A549 (cell line): Measurements from ENCODE around the gene SDF4. TPM values are rescaled to one million over a fixed set of nuclear protein-coding genes. Genes with fewer than 3 reads are reported as not detected.

Experiments used
- ATAC-seq, 2 experiments: fragments of 200-7000 bp in 1 of 2; fragments of >200 bp in 1 of 2; cut with Nextera tagmentation in 1 of 2; cut with Tn5 transposase in 1 of 2; 3 replicates each; pipeline versions ENCODE4 v1.8.0 to v1.9.1; 2018 to 2020; ENCODE audit warnings: mild to moderate bottlenecking in 1 of 2, moderate library complexity in 1 of 2
- CTCF ChIA-PET: fragments of 300-600 bp; sonication (Branson Sonifier 250); formaldehyde crosslinking; extraction: SDS; loops from one replicate; lab custom pipeline; 2021; ENCODE audit warnings: antibody characterized with exemption, inconsistent platforms; lab: Yijun Ruan, JAX
- POLR2A ChIA-PET: fragments of 350-600 bp; formaldehyde crosslinking; extraction: SDS; loops from one replicate; lab custom pipeline; 2021; ENCODE audit warnings: antibody characterized with exemption, inconsistent platforms; lab: Yijun Ruan, JAX
- DNase-seq, 2 experiments: peaks; one replicate each; pipeline versions ENCODE4 v3.0.0 to v3.0.0-alpha.2; 2011 to 2016; ENCODE audit warnings: low read depth in 1 of 2, low spot score in 1 of 2
- FAIRE-seq: peaks from 2 replicates; lab custom pipeline; 2011; peaks lifted over from hg19 to GRCh38; lab: Jason Lieb, UNC
- H3K27ac ChIP-seq, 2 experiments: fragments of >200 bp; sonication (Bioruptor Twin); formaldehyde crosslinking; 3 replicates each; pipeline ENCODE4 v1.5.1; 2016 to 2017
- H3K4me1 ChIP-seq: fragments of >200 bp; sonication (Bioruptor Twin); formaldehyde crosslinking; 3 replicates; pipeline ENCODE4 v1.6.1; 2016
- H3K4me2 ChIP-seq: fragments of >200 bp; sonication (Bioruptor Twin); formaldehyde crosslinking; 3 replicates; pipeline ENCODE4 v1.6.1; 2016
- H3K4me3 ChIP-seq: fragments of >200 bp; sonication (Bioruptor Twin); formaldehyde crosslinking; 3 replicates; pipeline ENCODE4 v1.5.1; 2016
- H3K9me3 ChIP-seq: fragments of >200 bp; sonication (Bioruptor Twin); formaldehyde crosslinking; 3 replicates; pipeline ENCODE4 v1.6.1; 2016
- CBX2 ChIP-seq: fragments of 200-600 bp; sonication (generic); IDR thresholded peaks from 2 replicates; pipeline ENCODE4 v1.6.1; 2016; ENCODE audit warnings: low read depth, mild to moderate bottlenecking, borderline replicate concordance
- CHD2 ChIP-seq: fragments of 150-350 bp; IDR thresholded peaks from 2 replicates; pipeline ENCODE4 v1.6.1; 2014; ENCODE audit warnings: low read length; ENCODE audit not compliant: partially characterized antibody
- CHD4 ChIP-seq: fragments of 200-600 bp; sonication (generic); IDR thresholded peaks from 2 replicates; pipeline ENCODE4 v1.6.1; 2016; ENCODE audit warnings: antibody characterized with exemption, mild to moderate bottlenecking, borderline replicate concordance
- EHF ChIP-seq: fragments of 250-450 bp; sonication (Bioruptor Pico); IDR thresholded peaks from 2 replicates; pipeline ENCODE4 v1.5.0; 2020; ENCODE audit warnings: mild to moderate bottlenecking
- EHMT2 ChIP-seq: fragments of 200-600 bp; sonication (generic); IDR thresholded peaks from 2 replicates; pipeline ENCODE4 v1.6.1; 2016; ENCODE audit warnings: antibody characterized with exemption, low read depth, mild to moderate bottlenecking, moderate library complexity
- FOSL2 ChIP-seq, 2 experiments: fragments of 450-650 bp in 1 of 2; fragments of >200 bp in 1 of 2; sonication (Bioruptor Twin) in 1 of 2; formaldehyde crosslinking; IDR thresholded peaks; 2 replicates each; pipeline versions ENCODE4 v1.5.0 to v1.6.1; 2016 to 2020; ENCODE audit warnings: mild to moderate bottlenecking in 1 of 2, moderate library complexity in 1 of 2
- GATA3 ChIP-seq: IDR thresholded peaks from 2 replicates; pipeline ENCODE4 v1.6.1; 2012; ENCODE audit warnings: borderline replicate concordance
- HDAC2 ChIP-seq: fragments of 200-600 bp; sonication (generic); IDR thresholded peaks from 2 replicates; pipeline ENCODE4 v1.6.1; 2016
- HMGXB4 ChIP-seq: fragments of 250-450 bp; sonication (Bioruptor Pico); IDR thresholded peaks from 2 replicates; pipeline ENCODE4 v1.5.0; 2021; ENCODE audit warnings: mild to moderate bottlenecking, moderate library complexity, borderline replicate concordance
- JUNB ChIP-seq: fragments of >200 bp; sonication (Bioruptor Twin); formaldehyde crosslinking; IDR thresholded peaks from 2 replicates; pipeline ENCODE4 v1.6.1; 2016
- MAFK ChIP-seq: fragments of 450-650 bp; IDR thresholded peaks from 2 replicates; pipeline ENCODE4 v1.6.1; 2014; ENCODE audit not compliant: partially characterized antibody
- MAZ ChIP-seq: fragments of 150-350 bp; IDR thresholded peaks from 2 replicates; pipeline ENCODE4 v1.6.1; 2014; ENCODE audit warnings: antibody characterized with exemption, low read depth, low read length, borderline replicate concordance
- NFE2L2 ChIP-seq: fragments of 150-350 bp; conservative IDR thresholded peaks from 2 replicates; pipeline ENCODE4 v1.6.1; 2014; ENCODE audit warnings: low read length
- RAD21 ChIP-seq, 2 experiments: fragments of >200 bp in 1 of 2; sonication (Bioruptor Twin) in 1 of 2; formaldehyde crosslinking in 1 of 2; IDR thresholded peaks in 1 of 2; conservative IDR thresholded peaks in 1 of 2; 2 replicates in 1 of 2; 3 replicates in 1 of 2; pipeline ENCODE4 v1.6.1; 2012 to 2018; ENCODE audit warnings: inconsistent platforms in 1 of 2
- RARB ChIP-seq: fragments of 250-450 bp; sonication (Bioruptor Pico); IDR thresholded peaks from 2 replicates; pipeline ENCODE4 v1.8.0; 2021; ENCODE audit warnings: mild to moderate bottlenecking, moderate library complexity
- RCOR1 ChIP-seq: fragments of 150-350 bp; IDR thresholded peaks from 2 replicates; pipeline ENCODE4 v1.6.1; 2014; ENCODE audit warnings: antibody characterized with exemption, low read length, low read depth
- RFX5 ChIP-seq: fragments of 450-650 bp; IDR thresholded peaks from 2 replicates; pipeline ENCODE4 v1.7.1; 2014; ENCODE audit warnings: antibody characterized with exemption, mild to moderate bottlenecking, moderate library complexity
- RNF2 ChIP-seq: fragments of 200-600 bp; sonication (generic); IDR thresholded peaks from 2 replicates; pipeline ENCODE4 v1.6.1; 2016; ENCODE audit warnings: low read depth, mild to moderate bottlenecking, antibody characterized with exemption, moderate library complexity, borderline replicate concordance
- SMC3 ChIP-seq: fragments of >200 bp; sonication (Bioruptor Twin); formaldehyde crosslinking; IDR thresholded peaks from 3 replicates; pipeline ENCODE4 v1.6.1; 2018; ENCODE audit warnings: inconsistent platforms
- TFCP2L1 ChIP-seq: fragments of 250-450 bp; sonication (Bioruptor Pico); IDR thresholded peaks from 2 replicates; pipeline ENCODE4 v1.5.0; 2021; ENCODE audit warnings: mild to moderate bottlenecking
- ZC3H11A ChIP-seq: fragments of 450-650 bp; IDR thresholded peaks from 2 replicates; pipeline ENCODE4 v1.6.1; 2014; ENCODE audit warnings: antibody characterized with exemption, mild to moderate bottlenecking
- ZSCAN20 ChIP-seq: fragments of 250-450 bp; sonication (Bioruptor Pico); IDR thresholded peaks from 2 replicates; pipeline ENCODE4 v1.8.0; 2022; ENCODE audit warnings: mild to moderate bottlenecking, moderate library complexity
- WGBS: methylation state at CpG from one replicate; pipeline ENCODE4 v1.1.6; 2017; ENCODE audit errors: missing lambda C conversion rate; 5-methylcytosine and 5-hydroxymethylcytosine counted together
- polyA plus RNA-seq, 4 experiments: library from polyadenylated mRNA; depleted of rRNA in 3 of 4; stranded (reverse); fragments of >200 nt; fragmentation: RNase III in 1 of 4; extraction: RNeasy Plus Mini Kit Qiagen cat#74134 plus additional on column Dnase treatment in 1 of 4; gene quantifications; 2 replicates in 3 of 4; 3 replicates in 1 of 4; pipeline ENCODE4 v1.2.3, GENCODE V29; 2011 to 2017
- TF ChIP-seq, protein P1 (sequence below): IDR thresholded peaks from 2 replicates; pipeline ENCODE4 v1.6.1; 2012
- TF ChIP-seq, protein P2 (sequence below): IDR thresholded peaks from 2 replicates; pipeline ENCODE4 v1.6.1; 2012
- TF ChIP-seq, protein P3 (sequence below): fragments of 250-450 bp; sonication (Bioruptor Pico); IDR thresholded peaks from 2 replicates; pipeline ENCODE4 v1.5.0; 2020; ENCODE audit warnings: low read depth, mild to moderate bottlenecking, moderate library complexity
- TF ChIP-seq, protein P4 (sequence below): fragments of 200-600 bp; sonication (generic); IDR thresholded peaks from 2 replicates; pipeline ENCODE4 v1.6.1; 2016; ENCODE audit warnings: antibody characterized with exemption, mild to moderate bottlenecking, moderate library complexity

SDF4 gene
- polyA plus RNA-seq, 2 of the 4 experiments (the other 2 are of a cell fraction), result 58.3 to 97.4 TPM

DNA sequence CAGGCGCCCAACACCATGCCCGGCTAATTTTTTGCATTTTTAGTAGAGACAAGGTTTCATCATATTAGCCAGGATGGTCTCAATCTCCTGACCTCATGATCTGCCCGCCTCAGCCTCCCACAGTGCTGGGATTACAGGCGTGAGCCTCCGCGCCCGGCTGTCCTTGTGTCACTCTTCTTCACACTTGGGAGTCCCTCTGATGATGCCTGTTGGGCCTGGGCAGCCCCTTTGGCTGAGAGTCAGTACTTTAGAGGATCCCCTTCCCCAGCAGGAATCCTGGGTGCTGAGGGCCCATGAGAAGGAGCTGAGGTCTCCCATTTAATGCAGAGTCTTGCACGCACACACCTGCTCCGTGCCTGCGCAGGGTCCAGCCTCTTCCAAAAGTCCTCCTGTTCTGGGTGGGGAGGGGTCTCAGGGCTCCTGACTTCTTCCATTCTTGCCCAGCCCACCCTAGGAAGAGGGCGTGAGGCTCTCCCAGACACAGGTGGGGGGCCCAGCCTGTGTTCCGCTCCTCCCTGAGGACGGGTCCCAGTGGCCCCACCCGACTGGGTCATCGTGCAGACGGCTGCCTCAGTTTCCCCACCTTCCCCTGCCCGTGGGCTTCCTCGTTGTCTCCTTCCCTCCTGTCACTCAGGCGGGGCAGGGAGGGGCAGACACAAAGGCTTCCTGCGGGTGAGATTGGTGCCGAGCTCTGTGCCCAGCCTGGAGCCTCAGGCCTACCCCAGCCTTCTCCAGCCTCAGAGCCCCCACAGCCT, 54.2 kb downstream of the SDF4 start:
- POLR2A ChIA-PET, result no interaction called here
- CTCF ChIA-PET, result interaction anchor here (1.5 kb wide), 1 partner anchor 55 kb away, joined by 5 read pairs; no protein-coding TSS in a partner anchor
- 61% methylated on average over 13 of the region's 21 CpGs for WGBS

GRCh38 chr1:1176931-1177330, 54.9 kb downstream of the SDF4 start:
- Histone ChIP-seq H3K9me3 (no peaks in the 10 kb centered on the region), H3K4me2 (no peak overlapping the region), H3K4me1 (no peaks in the 10 kb centered on the region), H3K27ac (no peak overlapping the region), H3K4me3 (no peak overlapping the region)
- CTCF ChIA-PET, result no interaction called here
- DNase-seq (no peak), FAIRE-seq (no peak), ATAC-seq (no peak)
- POLR2A ChIA-PET, result no interaction called here
- WGBS, result 18% methylated on average over 7 of the region's 7 CpGs
- TF ChIP-seq CHD2 (no peak), CBX2 (no peak), HMGXB4 (CRISPR knock-in tag) (no peak), EHF (CRISPR knock-in tag) (no peak), RNF2 (no peak), FOSL2 (IDR thresholded peaks at IDR 0.05) (no peak), FOSL2 (CRISPR knock-in tag; IDR thresholded peaks at IDR 0.05) (no peak), EHMT2 (no peak)
- TF ChIP-seq, protein P1, sequence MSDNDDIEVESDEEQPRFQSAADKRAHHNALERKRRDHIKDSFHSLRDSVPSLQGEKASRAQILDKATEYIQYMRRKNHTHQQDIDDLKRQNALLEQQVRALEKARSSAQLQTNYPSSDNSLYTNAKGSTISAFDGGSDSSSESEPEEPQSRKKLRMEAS, result no peak

More for the DNA sequence above, 54.2 kb downstream of the SDF4 start:
- no peak overlapping the region for H3K4me2 ChIP-seq
- H3K4me1 ChIP-seq, result no peaks in the 10 kb centered on the region
- TF ChIP-seq RAD21 (conservative IDR thresholded peaks at IDR 0.05 in 1 of 2, IDR thresholded peaks at IDR 0.05 in 1 of 2) (no peak), RARB (CRISPR knock-in tag) (no peak), NFE2L2 (no peak), CBX2 (no peak), SMC3 (no peak), GATA3 (no peak), ZC3H11A (no peak), CHD4 (no peak), HDAC2 (no peak), RFX5 (no peak), ZSCAN20 (CRISPR knock-in tag) (no peak), MAZ (no peak), TFCP2L1 (CRISPR knock-in tag) (no peak), RCOR1 (no peak), JUNB (no peak), MAFK (no peak)
- TF ChIP-seq, protein P2, sequence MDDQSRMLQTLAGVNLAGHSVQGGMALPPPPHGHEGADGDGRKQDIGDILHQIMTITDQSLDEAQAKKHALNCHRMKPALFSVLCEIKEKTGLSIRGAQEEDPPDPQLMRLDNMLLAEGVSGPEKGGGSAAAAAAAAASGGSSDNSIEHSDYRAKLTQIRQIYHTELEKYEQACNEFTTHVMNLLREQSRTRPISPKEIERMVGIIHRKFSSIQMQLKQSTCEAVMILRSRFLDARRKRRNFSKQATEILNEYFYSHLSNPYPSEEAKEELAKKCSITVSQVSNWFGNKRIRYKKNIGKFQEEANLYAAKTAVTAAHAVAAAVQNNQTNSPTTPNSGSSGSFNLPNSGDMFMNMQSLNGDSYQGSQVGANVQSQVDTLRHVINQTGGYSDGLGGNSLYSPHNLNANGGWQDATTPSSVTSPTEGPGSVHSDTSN, result no peak
- TF ChIP-seq, protein P3, sequence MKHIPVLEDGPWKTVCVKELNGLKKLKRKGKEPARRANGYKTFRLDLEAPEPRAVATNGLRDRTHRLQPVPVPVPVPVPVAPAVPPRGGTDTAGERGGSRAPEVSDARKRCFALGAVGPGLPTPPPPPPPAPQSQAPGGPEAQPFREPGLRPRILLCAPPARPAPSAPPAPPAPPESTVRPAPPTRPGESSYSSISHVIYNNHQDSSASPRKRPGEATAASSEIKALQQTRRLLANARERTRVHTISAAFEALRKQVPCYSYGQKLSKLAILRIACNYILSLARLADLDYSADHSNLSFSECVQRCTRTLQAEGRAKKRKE (CRISPR knock-in tag), result no peak
- TF ChIP-seq, protein P4, sequence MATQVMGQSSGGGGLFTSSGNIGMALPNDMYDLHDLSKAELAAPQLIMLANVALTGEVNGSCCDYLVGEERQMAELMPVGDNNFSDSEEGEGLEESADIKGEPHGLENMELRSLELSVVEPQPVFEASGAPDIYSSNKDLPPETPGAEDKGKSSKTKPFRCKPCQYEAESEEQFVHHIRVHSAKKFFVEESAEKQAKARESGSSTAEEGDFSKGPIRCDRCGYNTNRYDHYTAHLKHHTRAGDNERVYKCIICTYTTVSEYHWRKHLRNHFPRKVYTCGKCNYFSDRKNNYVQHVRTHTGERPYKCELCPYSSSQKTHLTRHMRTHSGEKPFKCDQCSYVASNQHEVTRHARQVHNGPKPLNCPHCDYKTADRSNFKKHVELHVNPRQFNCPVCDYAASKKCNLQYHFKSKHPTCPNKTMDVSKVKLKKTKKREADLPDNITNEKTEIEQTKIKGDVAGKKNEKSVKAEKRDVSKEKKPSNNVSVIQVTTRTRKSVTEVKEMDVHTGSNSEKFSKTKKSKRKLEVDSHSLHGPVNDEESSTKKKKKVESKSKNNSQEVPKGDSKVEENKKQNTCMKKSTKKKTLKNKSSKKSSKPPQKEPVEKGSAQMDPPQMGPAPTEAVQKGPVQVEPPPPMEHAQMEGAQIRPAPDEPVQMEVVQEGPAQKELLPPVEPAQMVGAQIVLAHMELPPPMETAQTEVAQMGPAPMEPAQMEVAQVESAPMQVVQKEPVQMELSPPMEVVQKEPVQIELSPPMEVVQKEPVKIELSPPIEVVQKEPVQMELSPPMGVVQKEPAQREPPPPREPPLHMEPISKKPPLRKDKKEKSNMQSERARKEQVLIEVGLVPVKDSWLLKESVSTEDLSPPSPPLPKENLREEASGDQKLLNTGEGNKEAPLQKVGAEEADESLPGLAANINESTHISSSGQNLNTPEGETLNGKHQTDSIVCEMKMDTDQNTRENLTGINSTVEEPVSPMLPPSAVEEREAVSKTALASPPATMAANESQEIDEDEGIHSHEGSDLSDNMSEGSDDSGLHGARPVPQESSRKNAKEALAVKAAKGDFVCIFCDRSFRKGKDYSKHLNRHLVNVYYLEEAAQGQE, result no peak
- TF ChIP-seq, protein P1, result no peak
- H3K27ac ChIP-seq, result no peak overlapping the region
- no peaks in the 10 kb centered on the region for H3K9me3 ChIP-seq
- no peak for FAIRE-seq
- ATAC-seq, result no peak
- no peak for DNase-seq
- no peak overlapping the region for H3K4me3 ChIP-seq
